Measurements from ENCODE around the gene FBF1.

FBF1 gene

GRCh38 chr17:75940727-75941441, at the start of gene FBF1 (continued):
- TF ChIP-seq ZNF26 (tag by site-specific recombination; IDR thresholded peaks at IDR 0.05) (no peak), KLF17 (tag by site-specific recombination; IDR thresholded peaks at IDR 0.05) (peak; percentile 68; the same call in 1 of the 2 replicates), ZNF600 (tag by site-specific recombination; IDR thresholded peaks at IDR 0.05) (peak; percentile 70; the same call in 1 of the 2 replicates), ZNF274 (IDR thresholded peaks at IDR 0.05; ENCODE audit: low read length) (no peak), ZNF274 (tag by site-specific recombination; IDR thresholded peaks at IDR 0.05; ENCODE audit: borderline replicate concordance) (no peak), EGR2 (tag by site-specific recombination; IDR thresholded peaks at IDR 0.05; ENCODE audit: low read depth) (peak; percentile 82), ZNF416 (tag by site-specific recombination; IDR thresholded peaks at IDR 0.05) (no peak), ZNF624 (tag by site-specific recombination; IDR thresholded peaks at IDR 0.05) (no peak), TRIM28 (IDR thresholded peaks at IDR 0.05; ENCODE audit: borderline replicate concordance, low read length) (no peak), INSM2 (tag by site-specific recombination; IDR thresholded peaks at IDR 0.05) (peak; percentile 47; the same call in 1 of the 2 replicates), YY2 (tag by site-specific recombination; IDR thresholded peaks at IDR 0.05) (no peak), ZNF501 (tag by site-specific recombination; IDR thresholded peaks at IDR 0.05) (no peak; the same call in none of the 2 replicates), ZNF830 (tag by site-specific recombination; IDR thresholded peaks at IDR 0.05; ENCODE audit: low read depth) (no peak), ZNF621 (tag by site-specific recombination; IDR thresholded peaks at IDR 0.05) (no peak), ZNF837 (tag by site-specific recombination; IDR thresholded peaks at IDR 0.05) (no peak), ATF2 (tag by site-specific recombination; IDR thresholded peaks at IDR 0.05; ENCODE audit: low read depth) (no peak), ZNF248 (tag by site-specific recombination; IDR thresholded peaks at IDR 0.05) (no peak), ZNF175 (tag by site-specific recombination; IDR thresholded peaks at IDR 0.05) (no peak), ZNF585B (tag by site-specific recombination; IDR thresholded peaks at IDR 0.05) (no peak), ZNF214 (tag by site-specific recombination; IDR thresholded peaks at IDR 0.05; ENCODE audit: borderline replicate concordance) (no peak), ZNF530 (tag by site-specific recombination; IDR thresholded peaks at IDR 0.05; ENCODE audit: low read depth) (no peak), ZBTB48 (tag by site-specific recombination; IDR thresholded peaks at IDR 0.05) (peak; percentile 96)
- TF ChIP-seq, protein P1, sequence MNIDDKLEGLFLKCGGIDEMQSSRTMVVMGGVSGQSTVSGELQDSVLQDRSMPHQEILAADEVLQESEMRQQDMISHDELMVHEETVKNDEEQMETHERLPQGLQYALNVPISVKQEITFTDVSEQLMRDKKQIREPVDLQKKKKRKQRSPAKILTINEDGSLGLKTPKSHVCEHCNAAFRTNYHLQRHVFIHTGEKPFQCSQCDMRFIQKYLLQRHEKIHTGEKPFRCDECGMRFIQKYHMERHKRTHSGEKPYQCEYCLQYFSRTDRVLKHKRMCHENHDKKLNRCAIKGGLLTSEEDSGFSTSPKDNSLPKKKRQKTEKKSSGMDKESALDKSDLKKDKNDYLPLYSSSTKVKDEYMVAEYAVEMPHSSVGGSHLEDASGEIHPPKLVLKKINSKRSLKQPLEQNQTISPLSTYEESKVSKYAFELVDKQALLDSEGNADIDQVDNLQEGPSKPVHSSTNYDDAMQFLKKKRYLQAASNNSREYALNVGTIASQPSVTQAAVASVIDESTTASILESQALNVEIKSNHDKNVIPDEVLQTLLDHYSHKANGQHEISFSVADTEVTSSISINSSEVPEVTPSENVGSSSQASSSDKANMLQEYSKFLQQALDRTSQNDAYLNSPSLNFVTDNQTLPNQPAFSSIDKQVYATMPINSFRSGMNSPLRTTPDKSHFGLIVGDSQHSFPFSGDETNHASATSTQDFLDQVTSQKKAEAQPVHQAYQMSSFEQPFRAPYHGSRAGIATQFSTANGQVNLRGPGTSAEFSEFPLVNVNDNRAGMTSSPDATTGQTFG (tag by site-specific recombination; IDR thresholded peaks at IDR 0.05; ENCODE audit: borderline replicate concordance): no peak
- TF ChIP-seq, protein P2, sequence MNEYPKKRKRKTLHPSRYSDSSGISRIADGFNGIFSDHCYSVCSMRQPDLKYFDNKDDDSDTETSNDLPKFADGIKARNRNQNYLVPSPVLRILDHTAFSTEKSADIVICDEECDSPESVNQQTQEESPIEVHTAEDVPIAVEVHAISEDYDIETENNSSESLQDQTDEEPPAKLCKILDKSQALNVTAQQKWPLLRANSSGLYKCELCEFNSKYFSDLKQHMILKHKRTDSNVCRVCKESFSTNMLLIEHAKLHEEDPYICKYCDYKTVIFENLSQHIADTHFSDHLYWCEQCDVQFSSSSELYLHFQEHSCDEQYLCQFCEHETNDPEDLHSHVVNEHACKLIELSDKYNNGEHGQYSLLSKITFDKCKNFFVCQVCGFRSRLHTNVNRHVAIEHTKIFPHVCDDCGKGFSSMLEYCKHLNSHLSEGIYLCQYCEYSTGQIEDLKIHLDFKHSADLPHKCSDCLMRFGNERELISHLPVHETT (tag by site-specific recombination; IDR thresholded peaks at IDR 0.05): no peak
- TF ChIP-seq, protein P3, sequence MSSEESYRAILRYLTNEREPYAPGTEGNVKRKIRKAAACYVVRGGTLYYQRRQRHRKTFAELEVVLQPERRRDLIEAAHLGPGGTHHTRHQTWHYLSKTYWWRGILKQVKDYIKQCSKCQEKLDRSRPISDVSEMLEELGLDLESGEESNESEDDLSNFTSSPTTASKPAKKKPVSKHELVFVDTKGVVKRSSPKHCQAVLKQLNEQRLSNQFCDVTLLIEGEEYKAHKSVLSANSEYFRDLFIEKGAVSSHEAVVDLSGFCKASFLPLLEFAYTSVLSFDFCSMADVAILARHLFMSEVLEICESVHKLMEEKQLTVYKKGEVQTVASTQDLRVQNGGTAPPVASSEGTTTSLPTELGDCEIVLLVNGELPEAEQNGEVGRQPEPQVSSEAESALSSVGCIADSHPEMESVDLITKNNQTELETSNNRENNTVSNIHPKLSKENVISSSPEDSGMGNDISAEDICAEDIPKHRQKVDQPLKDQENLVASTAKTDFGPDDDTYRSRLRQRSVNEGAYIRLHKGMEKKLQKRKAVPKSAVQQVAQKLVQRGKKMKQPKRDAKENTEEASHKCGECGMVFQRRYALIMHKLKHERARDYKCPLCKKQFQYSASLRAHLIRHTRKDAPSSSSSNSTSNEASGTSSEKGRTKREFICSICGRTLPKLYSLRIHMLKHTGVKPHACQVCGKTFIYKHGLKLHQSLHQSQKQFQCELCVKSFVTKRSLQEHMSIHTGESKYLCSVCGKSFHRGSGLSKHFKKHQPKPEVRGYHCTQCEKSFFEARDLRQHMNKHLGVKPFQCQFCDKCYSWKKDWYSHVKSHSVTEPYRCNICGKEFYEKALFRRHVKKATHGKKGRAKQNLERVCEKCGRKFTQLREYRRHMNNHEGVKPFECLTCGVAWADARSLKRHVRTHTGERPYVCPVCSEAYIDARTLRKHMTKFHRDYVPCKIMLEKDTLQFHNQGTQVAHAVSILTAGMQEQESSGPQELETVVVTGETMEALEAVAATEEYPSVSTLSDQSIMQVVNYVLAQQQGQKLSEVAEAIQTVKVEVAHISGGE (tag by site-specific recombination; conservative IDR thresholded peaks at IDR 0.05; ENCODE audit: low read depth): peak; percentile 66

All from HEK293 (cell line).